Left kidney (tissue), 2 donors: ENCODE results near the gene HIVEP2. TPM values are rescaled to one million over a fixed set of nuclear protein-coding genes. Genes with fewer than 3 reads are reported as not detected.

Experiments used
- DNase-seq: peaks from one replicate; pipeline ENCODE4 v3.0.0-alpha.2; 2013
- polyA plus RNA-seq: library from polyadenylated mRNA; unstranded; fragments of 120-200 nt; gene quantifications from one replicate; pipeline ENCODE4 v1.2.1, GENCODE V29; 2013; ENCODE audit not compliant: insufficient read length

Gene HIVEP2
- polyA plus RNA-seq, 1 donor = 12.3 TPM

GRCh38 chr6:142863981-142864380, 81.0 kb downstream of the HIVEP2 start:
- DNase-seq = no peak

- DNase-seq = no peak
These were observed 83.3 kb downstream of the HIVEP2 start for GRCh38 chr6:142861711-142862110.

GRCh38 chr6:142860498-142860897, 84.5 kb downstream of the HIVEP2 start:
- no peak for DNase-seq

- DNase-seq = no peak
These were observed 87.0 kb downstream of the HIVEP2 start for GRCh38 chr6:142857796-142858555.

GRCh38 chr6:142857233-142857761, 87.7 kb downstream of the HIVEP2 start:
- DNase-seq = no peak

- DNase-seq = no peak
These were observed 88.2 kb downstream of the HIVEP2 start for GRCh38 chr6:142856624-142857232.

- DNase-seq = no peak
These were observed 88.9 kb downstream of the HIVEP2 start for GRCh38 chr6:142855893-142856623.

- no peak for DNase-seq
These were observed 90.1 kb downstream of the HIVEP2 start for GRCh38 chr6:142854589-142855488.

GRCh38 chr6:142853244-142854180, 91.5 kb downstream of the HIVEP2 start:
- no peak for DNase-seq

- no peak for DNase-seq
These were observed 93.4 kb downstream of the HIVEP2 start for GRCh38 chr6:142851601-142852000.

- no peak for DNase-seq
These were observed 94.1 kb downstream of the HIVEP2 start for GRCh38 chr6:142850679-142851423.

GRCh38 chr6:142848976-142849375, 96.0 kb downstream of the HIVEP2 start:
- no peak for DNase-seq

- DNase-seq = no peak
These were observed 96.8 kb downstream of the HIVEP2 start for GRCh38 chr6:142848156-142848555.

- DNase-seq = no peak
These were observed 98.1 kb downstream of the HIVEP2 start for GRCh38 chr6:142846883-142847287.

- no peak for DNase-seq
These were observed 98.5 kb downstream of the HIVEP2 start for GRCh38 chr6:142846459-142846831.

GRCh38 chr6:142845624-142846458, 99.1 kb downstream of the HIVEP2 start:
- DNase-seq = peak; percentile 86

- DNase-seq = no peak
These were observed 99.8 kb downstream of the HIVEP2 start for GRCh38 chr6:142845143-142845571.

GRCh38 chr6:142844065-142844755, 100.8 kb downstream of the HIVEP2 start:
- no peak for DNase-seq
